ENCODE data around the gene ACIN1.

DNA sequence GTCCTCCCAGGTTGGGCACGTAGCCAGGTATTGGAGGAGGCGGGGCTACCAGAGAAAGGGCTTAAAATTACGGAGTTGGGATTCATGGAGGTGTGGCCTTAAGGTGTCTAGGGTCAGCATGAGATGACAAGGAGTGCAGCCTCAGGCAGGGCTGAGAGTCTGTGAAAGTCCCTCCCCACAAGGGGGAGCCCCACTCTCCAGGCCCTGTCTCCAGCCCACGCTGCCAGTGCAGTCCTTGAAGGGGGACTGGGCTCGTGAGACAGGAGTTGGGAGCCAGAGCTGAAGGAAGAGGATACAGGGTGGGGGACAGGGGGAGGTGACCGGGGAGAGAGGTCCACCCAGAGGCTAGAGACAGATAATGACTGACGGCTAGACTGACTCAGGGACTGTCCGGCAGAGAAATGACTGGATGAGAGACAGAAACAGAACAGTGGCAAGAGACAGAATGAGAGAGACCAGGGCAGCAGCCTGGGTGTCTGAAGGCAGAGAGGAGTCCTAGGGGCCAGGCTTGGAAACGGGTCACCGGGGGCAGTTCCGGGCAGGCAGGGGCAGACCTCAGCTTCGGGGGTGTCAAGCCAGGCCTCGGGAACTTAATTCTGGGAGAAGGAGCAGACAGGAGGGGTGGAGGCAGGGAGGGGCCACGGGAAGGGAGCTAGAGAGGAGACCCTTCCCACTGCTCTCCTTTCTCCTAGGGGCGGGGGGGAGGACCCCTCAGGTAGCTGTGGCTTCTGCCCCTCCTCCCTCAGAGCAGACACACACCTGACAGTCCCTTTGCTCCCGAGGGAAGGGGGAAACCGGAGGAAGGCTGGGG lies 38.6 kb downstream of the ACIN1 start:
- TF ChIP-seq, protein P1, sequence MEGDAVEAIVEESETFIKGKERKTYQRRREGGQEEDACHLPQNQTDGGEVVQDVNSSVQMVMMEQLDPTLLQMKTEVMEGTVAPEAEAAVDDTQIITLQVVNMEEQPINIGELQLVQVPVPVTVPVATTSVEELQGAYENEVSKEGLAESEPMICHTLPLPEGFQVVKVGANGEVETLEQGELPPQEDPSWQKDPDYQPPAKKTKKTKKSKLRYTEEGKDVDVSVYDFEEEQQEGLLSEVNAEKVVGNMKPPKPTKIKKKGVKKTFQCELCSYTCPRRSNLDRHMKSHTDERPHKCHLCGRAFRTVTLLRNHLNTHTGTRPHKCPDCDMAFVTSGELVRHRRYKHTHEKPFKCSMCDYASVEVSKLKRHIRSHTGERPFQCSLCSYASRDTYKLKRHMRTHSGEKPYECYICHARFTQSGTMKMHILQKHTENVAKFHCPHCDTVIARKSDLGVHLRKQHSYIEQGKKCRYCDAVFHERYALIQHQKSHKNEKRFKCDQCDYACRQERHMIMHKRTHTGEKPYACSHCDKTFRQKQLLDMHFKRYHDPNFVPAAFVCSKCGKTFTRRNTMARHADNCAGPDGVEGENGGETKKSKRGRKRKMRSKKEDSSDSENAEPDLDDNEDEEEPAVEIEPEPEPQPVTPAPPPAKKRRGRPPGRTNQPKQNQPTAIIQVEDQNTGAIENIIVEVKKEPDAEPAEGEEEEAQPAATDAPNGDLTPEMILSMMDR (conservative IDR thresholded peaks at IDR 0.05 in 1 of 2, IDR thresholded peaks at IDR 0.05 in 1 of 2; ENCODE audit: extremely low read depth in 1 of 2, insufficient read depth in 1 of 2, low read depth in 1 of 2, low read length in 2 of 2): peak; percentile 56 to 80
- TF ChIP-seq EZH2 (IDR thresholded peaks at IDR 0.05; ENCODE audit: borderline replicate concordance, low read length): no peak

Measured in mammary epithelial cell (primary cell).